ENCODE data around the gene LRP1B.
"Not testable (repeated sequence)": the region's sequence is repeated elsewhere in the genome, so short reads cannot be mapped to it uniquely, and the experiment has no call there.

The LRP1B gene

GRCh38 chr2:141900826-141901225 lies 230.0 kb downstream of the LRP1B start:
- FAIRE-seq (no peak), DNase-seq (ENCODE audit: low spot score) (no peak)

- no peak for DNase-seq (ENCODE audit: low spot score)
- no peak for FAIRE-seq
These were observed 231.1 kb downstream of the LRP1B start for GRCh38 chr2:141899740-141900139.

GRCh38 chr2:141889788-141890187 lies 241.0 kb downstream of the LRP1B start:
- FAIRE-seq (no peak), DNase-seq (ENCODE audit: low spot score) (no peak)

GRCh38 chr2:141888987-141889555 lies 241.7 kb downstream of the LRP1B start:
- FAIRE-seq (no peak), DNase-seq (ENCODE audit: low spot score) (no peak)

- no peak for FAIRE-seq
These were observed 243.5 kb downstream of the LRP1B start for GRCh38 chr2:141887363-141887762.

GRCh38 chr2:141878016-141878415 lies 252.8 kb downstream of the LRP1B start:
- no peak for DNase-seq (ENCODE audit: low spot score)
- no peak for FAIRE-seq

More at GRCh38 chr2:141887363-141887762, 243.5 kb downstream of the LRP1B start:
- DNase-seq (ENCODE audit: low spot score) = no peak

- FAIRE-seq (no peak), DNase-seq (ENCODE audit: low spot score) (no peak)
These were observed 258.7 kb downstream of the LRP1B start for GRCh38 chr2:141871913-141872634.

GRCh38 chr2:141869572-141869971 lies 261.2 kb downstream of the LRP1B start:
- no peak for DNase-seq (ENCODE audit: low spot score)
- FAIRE-seq = no peak

GRCh38 chr2:141863964-141864363 lies 266.9 kb downstream of the LRP1B start:
- DNase-seq (ENCODE audit: low spot score) (no peak), FAIRE-seq (no peak)

GRCh38 chr2:141856215-141856919 lies 274.4 kb downstream of the LRP1B start:
- FAIRE-seq (no peak), DNase-seq (ENCODE audit: low spot score) (no peak)

- DNase-seq (ENCODE audit: low spot score) = no peak
These were observed 282.6 kb downstream of the LRP1B start for GRCh38 chr2:141848191-141848590.

GRCh38 chr2:141844231-141844630 lies 286.6 kb downstream of the LRP1B start:
- DNase-seq (ENCODE audit: low spot score) (no peak), FAIRE-seq (no peak)

More at GRCh38 chr2:141848191-141848590, 282.6 kb downstream of the LRP1B start:
- no peak for FAIRE-seq

GRCh38 chr2:141835103-141835502 lies 295.7 kb downstream of the LRP1B start:
- DNase-seq (ENCODE audit: low spot score) (no peak), FAIRE-seq (no peak)

- DNase-seq (ENCODE audit: low spot score) = no peak
These were observed 302.1 kb downstream of the LRP1B start for GRCh38 chr2:141828761-141829160.

GRCh38 chr2:141824790-141825189 lies 306.0 kb downstream of the LRP1B start:
- FAIRE-seq (no peak), DNase-seq (ENCODE audit: low spot score) (no peak)

More at GRCh38 chr2:141828761-141829160, 302.1 kb downstream of the LRP1B start:
- FAIRE-seq = no peak

- no peak for FAIRE-seq
- no peak for DNase-seq (ENCODE audit: low spot score)
These were observed 309.9 kb downstream of the LRP1B start for GRCh38 chr2:141820893-141821292.

GRCh38 chr2:141815320-141815719 lies 315.5 kb downstream of the LRP1B start:
- not testable (repeated sequence) for FAIRE-seq; DNase-seq (ENCODE audit: low spot score)

GRCh38 chr2:141814150-141814549 lies 316.7 kb downstream of the LRP1B start:
- no peak for FAIRE-seq

GRCh38 chr2:141810148-141810547 lies 320.7 kb downstream of the LRP1B start:
- no peak for FAIRE-seq

More at GRCh38 chr2:141814150-141814549, 316.7 kb downstream of the LRP1B start:
- DNase-seq (ENCODE audit: low spot score) = no peak

GRCh38 chr2:141806090-141806489 lies 324.7 kb downstream of the LRP1B start:
- DNase-seq (ENCODE audit: low spot score) (no peak), FAIRE-seq (no peak)

More at GRCh38 chr2:141810148-141810547, 320.7 kb downstream of the LRP1B start:
- no peak for DNase-seq (ENCODE audit: low spot score)

- DNase-seq (ENCODE audit: low spot score) (no peak), FAIRE-seq (no peak)
These were observed 325.5 kb downstream of the LRP1B start for GRCh38 chr2:141805302-141805701.

- DNase-seq (ENCODE audit: low spot score) = no peak
- FAIRE-seq = no peak
These were observed 334.4 kb downstream of the LRP1B start for GRCh38 chr2:141796449-141796848.

Measured in urothelium cell line (cell line).